HepG2 (cell line): ENCODE results near the gene CAMK2D.

Experiments
- FOXA1 ChIP-seq, 2 experiments: fragments of 450-650 bp in 1 of 2; sonication (generic) in 1 of 2; formaldehyde crosslinking in 1 of 2; IDR thresholded peaks; 2 replicates each; pipeline versions ENCODE4 v1.4.0 to v1.6.1; 2016 to 2020; ENCODE audit warnings: missing genetic modification reagents in 1 of 2
- RAD21 ChIP-seq: fragments of 450-650 bp; formaldehyde crosslinking; IDR thresholded peaks from 2 replicates; pipeline ENCODE4 v1.5.0; 2020; ENCODE audit warnings: mild to moderate bottlenecking
- TF ChIP-seq, protein P1 (sequence below): sonication (generic); formaldehyde crosslinking; IDR thresholded peaks from 2 replicates; pipeline ENCODE4 v1.5.0; 2020; ENCODE audit warnings: mild to moderate bottlenecking, missing genetic modification reagents, moderate library complexity

DNA sequence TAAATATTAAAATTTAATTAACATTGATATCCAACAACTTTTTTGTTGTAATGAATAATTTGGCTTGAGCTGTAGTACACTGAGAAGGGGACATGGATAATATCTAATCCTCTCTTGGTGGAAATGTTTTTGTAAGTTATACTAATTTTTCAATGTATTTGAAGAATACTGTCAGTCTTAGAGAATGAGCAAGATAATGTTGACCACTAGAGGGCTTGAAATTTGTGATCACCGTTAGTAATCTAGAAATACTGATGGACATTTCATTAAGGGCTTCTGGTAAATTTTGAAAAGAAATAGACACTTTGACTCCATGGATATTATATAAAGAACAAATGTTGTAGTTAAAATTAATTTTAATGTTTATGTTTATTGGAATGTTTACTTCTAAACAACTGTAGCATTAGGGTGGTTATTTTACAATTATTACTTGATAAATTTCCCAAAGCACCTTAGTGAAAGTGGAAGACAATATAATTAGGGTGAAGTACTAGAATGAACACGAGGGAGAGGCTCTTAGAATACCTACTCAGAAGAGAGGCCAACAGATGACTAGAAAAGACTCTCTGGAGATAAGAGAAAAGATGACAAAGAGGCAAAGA lies 20.0 kb upstream of the CAMK2D start:
- TF ChIP-seq RAD21 (CRISPR knock-in tag) = no peak
- TF ChIP-seq FOXA1 (IDR thresholded peaks at IDR 0.05) = no peak
- TF ChIP-seq FOXA1 (CRISPR knock-in tag; IDR thresholded peaks at IDR 0.05) = no peak
- TF ChIP-seq, protein P1, sequence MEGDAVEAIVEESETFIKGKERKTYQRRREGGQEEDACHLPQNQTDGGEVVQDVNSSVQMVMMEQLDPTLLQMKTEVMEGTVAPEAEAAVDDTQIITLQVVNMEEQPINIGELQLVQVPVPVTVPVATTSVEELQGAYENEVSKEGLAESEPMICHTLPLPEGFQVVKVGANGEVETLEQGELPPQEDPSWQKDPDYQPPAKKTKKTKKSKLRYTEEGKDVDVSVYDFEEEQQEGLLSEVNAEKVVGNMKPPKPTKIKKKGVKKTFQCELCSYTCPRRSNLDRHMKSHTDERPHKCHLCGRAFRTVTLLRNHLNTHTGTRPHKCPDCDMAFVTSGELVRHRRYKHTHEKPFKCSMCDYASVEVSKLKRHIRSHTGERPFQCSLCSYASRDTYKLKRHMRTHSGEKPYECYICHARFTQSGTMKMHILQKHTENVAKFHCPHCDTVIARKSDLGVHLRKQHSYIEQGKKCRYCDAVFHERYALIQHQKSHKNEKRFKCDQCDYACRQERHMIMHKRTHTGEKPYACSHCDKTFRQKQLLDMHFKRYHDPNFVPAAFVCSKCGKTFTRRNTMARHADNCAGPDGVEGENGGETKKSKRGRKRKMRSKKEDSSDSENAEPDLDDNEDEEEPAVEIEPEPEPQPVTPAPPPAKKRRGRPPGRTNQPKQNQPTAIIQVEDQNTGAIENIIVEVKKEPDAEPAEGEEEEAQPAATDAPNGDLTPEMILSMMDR = no peak
